ENCODE data around the gene AKAP1. TPM values are rescaled to one million over a fixed set of nuclear protein-coding genes. Genes with fewer than 3 reads are reported as not detected.

The AKAP1 gene
- polyA plus RNA-seq, 1 donor from 2014 or later = 38.7 TPM

GRCh38 chr17:57075785-57076184 is 9.3 kb upstream of the AKAP1 start:
- TF ChIP-seq POLR2AphosphoS5 (IDR thresholded peaks at IDR 0.05) = no peak
- TF ChIP-seq CTCF (IDR thresholded peaks at IDR 0.05; ENCODE audit: poor library complexity, severe bottlenecking) = no peak
- TF ChIP-seq EP300 (conservative IDR thresholded peaks at IDR 0.05; ENCODE audit: poor library complexity, severe bottlenecking) = no peak
- no peak for TF ChIP-seq EZH2 (IDR thresholded peaks at IDR 0.05; ENCODE audit: borderline replicate concordance, insufficient read depth, low read length, poor library complexity, severe bottlenecking)
- TF ChIP-seq TAF1 (IDR thresholded peaks at IDR 0.05; ENCODE audit: low read depth) = no peak
- no peak for TF ChIP-seq MXI1 (conservative IDR thresholded peaks at IDR 0.05; ENCODE audit: poor library complexity, severe bottlenecking)
- no peak for TF ChIP-seq REST (IDR thresholded peaks at IDR 0.05; ENCODE audit: borderline replicate concordance)
- TF ChIP-seq SMC3 (conservative IDR thresholded peaks at IDR 0.05; ENCODE audit: poor library complexity) = no peak
- TF ChIP-seq RAD21 (conservative IDR thresholded peaks at IDR 0.05) = no peak
- no peaks in the 10 kb centered on the region for H4K20me1 ChIP-seq (ENCODE audit: insufficient read depth)
- no peak overlapping the region for H2AFZ ChIP-seq (ENCODE audit: low read depth, low read length)
- no peaks in the 10 kb centered on the region for H3F3A ChIP-seq (ENCODE audit: insufficient read depth, low read length, poor library complexity, severe bottlenecking)
- H3K4me2 ChIP-seq (ENCODE audit: low read length) = no peak overlapping the region
- H3K9me2 ChIP-seq (ENCODE audit: insufficient read depth, low read length) = no peaks in the 10 kb centered on the region
- H3K4me3 ChIP-seq (ENCODE audit: low read length) = no peak overlapping the region
- no peaks in the 10 kb centered on the region for H3K36me3 ChIP-seq (ENCODE audit: insufficient read depth, low read length)
- no peaks in the 10 kb centered on the region for H3K27me3 ChIP-seq (ENCODE audit: insufficient read depth, low read depth, low read length)
- no peaks in the 10 kb centered on the region for H3K9me3 ChIP-seq (ENCODE audit: low read length)
- no peak overlapping the region for H3K9ac ChIP-seq (ENCODE audit: low read length)
- H3K79me2 ChIP-seq (replicated peaks; ENCODE audit: insufficient read depth, low read length) = no peaks in the 10 kb centered on the region
- no peak overlapping the region for H3K27ac ChIP-seq (ENCODE audit: low read length)

- no peak overlapping the region for H3K4me2 ChIP-seq (ENCODE audit: low read length)
- H3K9me2 ChIP-seq (ENCODE audit: insufficient read depth, low read length) = no peaks in the 10 kb centered on the region
- no peaks in the 10 kb centered on the region for H4K20me1 ChIP-seq (ENCODE audit: insufficient read depth)
- no peaks in the 10 kb centered on the region for H3K79me2 ChIP-seq (replicated peaks; ENCODE audit: insufficient read depth, low read length)
- no peaks in the 10 kb centered on the region for H3K27me3 ChIP-seq (ENCODE audit: insufficient read depth, low read depth, low read length)
- no peak overlapping the region for H2AFZ ChIP-seq (ENCODE audit: low read depth, low read length)
- no peak overlapping the region for H3K9ac ChIP-seq (ENCODE audit: low read length)
- no peak overlapping the region for H3K27ac ChIP-seq (ENCODE audit: low read length)
- TF ChIP-seq TAF1 (IDR thresholded peaks at IDR 0.05; ENCODE audit: low read depth) = no peak
- no peak for TF ChIP-seq REST (IDR thresholded peaks at IDR 0.05; ENCODE audit: borderline replicate concordance)
- no peak for TF ChIP-seq EZH2 (IDR thresholded peaks at IDR 0.05; ENCODE audit: borderline replicate concordance, insufficient read depth, low read length, poor library complexity, severe bottlenecking)
- TF ChIP-seq MXI1 (conservative IDR thresholded peaks at IDR 0.05; ENCODE audit: poor library complexity, severe bottlenecking) = no peak
- TF ChIP-seq RAD21 (conservative IDR thresholded peaks at IDR 0.05) = no peak
- no peak for TF ChIP-seq CTCF (IDR thresholded peaks at IDR 0.05; ENCODE audit: poor library complexity, severe bottlenecking)
- TF ChIP-seq POLR2AphosphoS5 (IDR thresholded peaks at IDR 0.05) = no peak
- TF ChIP-seq EP300 (conservative IDR thresholded peaks at IDR 0.05; ENCODE audit: poor library complexity, severe bottlenecking) = no peak
- TF ChIP-seq SMC3 (conservative IDR thresholded peaks at IDR 0.05; ENCODE audit: poor library complexity) = no peak
- no peaks in the 10 kb centered on the region for H3F3A ChIP-seq (ENCODE audit: insufficient read depth, low read length, poor library complexity, severe bottlenecking)
- H3K4me3 ChIP-seq (ENCODE audit: low read length) = no peak overlapping the region
- H3K9me3 ChIP-seq (ENCODE audit: low read length) = no peaks in the 10 kb centered on the region
- H3K36me3 ChIP-seq (ENCODE audit: insufficient read depth, low read length) = no peaks in the 10 kb centered on the region
These were observed 8.0 kb upstream of the AKAP1 start for GRCh38 chr17:57077000-57077399.
